Endometrium (tissue), 2 donors: ENCODE results near the gene KRTAP5-3.

Experiments
- FAIRE-seq: peaks from 2 replicates; lab custom pipeline; 2012; peaks lifted over from hg19 to GRCh38; lab: Jason Lieb, UNC
- donor health status: control.
- donor health status: control.

The KRTAP5-3 gene

DNA sequence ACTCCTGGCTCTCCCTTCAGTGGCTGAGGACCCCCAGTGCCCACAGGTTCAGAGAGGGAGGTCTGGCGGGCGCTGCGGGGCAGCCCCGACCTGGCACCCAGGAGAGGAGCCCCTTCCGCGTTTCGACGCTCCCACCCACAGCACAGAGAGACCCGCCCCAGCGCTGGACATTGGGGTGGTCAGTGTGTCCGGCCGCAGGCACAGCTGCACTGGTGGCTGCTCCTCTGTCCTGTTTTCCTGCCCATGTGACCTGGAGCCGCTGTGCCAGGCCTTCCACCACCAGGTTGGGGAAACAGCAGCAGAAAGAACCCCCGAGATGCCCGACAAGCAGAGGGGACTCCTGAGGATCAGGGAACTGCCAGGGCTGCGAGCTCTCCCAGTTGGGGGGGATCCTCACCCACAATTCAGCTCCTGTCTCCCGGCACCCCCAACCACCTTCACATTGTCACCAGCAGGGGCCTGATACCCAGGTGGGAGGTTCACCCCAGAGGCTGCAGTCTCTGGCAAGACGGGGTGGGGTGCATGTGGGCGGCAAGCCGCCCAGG, 35.0 kb upstream of the KRTAP5-3 start:
- no peak for FAIRE-seq

DNA sequence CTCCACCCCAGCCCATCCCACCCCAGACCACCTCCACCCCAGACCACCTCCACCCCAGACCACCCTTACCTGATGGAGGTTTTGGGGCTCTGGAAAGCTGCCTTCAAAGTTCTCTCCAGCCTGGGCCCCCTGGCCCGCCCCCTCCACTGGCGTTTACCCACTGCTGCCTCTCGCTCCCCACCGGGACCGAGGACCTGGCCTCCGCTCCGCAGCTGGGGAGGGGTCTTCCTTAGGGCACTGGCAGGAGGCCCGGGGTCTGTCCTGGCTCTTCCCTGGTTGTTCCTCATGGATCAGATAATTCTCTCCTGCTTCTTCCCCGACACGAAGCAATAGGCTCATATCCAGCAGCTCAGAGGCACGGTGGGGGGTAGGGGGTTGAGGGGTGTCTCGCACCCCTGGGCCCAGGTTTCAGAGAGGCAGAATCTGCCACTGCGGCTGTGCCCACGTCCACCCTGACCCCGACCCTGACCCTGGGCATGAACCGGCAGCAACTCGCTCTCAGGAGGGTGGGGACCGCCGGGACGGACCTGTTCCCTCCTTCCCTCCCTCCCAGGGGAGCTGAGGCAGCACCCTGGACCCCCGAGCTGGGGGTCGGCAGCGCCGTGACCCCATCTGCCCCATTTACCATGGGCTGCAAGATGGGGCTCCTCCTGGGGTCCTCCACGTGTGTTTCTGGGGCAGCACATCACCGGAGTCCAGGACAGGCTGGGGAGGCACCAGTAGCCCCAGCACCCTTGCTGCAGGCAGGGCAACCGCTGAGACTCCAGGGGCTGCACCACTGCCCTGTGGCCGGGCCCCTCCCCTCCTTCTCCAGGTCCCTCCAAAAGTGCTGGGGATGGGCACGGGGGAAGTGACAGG, 34.3 kb upstream of the KRTAP5-3 start:
- no peak for FAIRE-seq

DNA sequence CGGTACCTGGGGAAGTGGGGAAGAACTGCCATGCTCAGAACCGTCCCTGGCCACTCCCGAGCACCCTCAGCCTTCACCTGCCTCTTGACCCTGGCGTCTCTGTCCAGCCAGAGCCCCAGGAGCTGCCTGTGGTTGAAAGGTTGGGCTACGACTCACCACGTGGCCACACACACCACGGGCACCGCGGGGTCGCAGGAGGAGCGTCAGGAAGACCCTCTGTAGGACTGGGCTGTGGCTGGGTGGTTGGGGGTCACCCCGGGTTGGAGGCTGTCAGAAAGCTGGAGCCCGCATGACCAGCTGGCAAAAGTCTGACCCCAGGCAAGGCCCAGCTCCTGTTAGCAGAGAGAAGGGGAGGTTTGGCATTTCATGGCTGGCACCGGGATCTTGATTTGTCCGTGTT, 32.8 kb upstream of the KRTAP5-3 start:
- FAIRE-seq, result no peak

DNA sequence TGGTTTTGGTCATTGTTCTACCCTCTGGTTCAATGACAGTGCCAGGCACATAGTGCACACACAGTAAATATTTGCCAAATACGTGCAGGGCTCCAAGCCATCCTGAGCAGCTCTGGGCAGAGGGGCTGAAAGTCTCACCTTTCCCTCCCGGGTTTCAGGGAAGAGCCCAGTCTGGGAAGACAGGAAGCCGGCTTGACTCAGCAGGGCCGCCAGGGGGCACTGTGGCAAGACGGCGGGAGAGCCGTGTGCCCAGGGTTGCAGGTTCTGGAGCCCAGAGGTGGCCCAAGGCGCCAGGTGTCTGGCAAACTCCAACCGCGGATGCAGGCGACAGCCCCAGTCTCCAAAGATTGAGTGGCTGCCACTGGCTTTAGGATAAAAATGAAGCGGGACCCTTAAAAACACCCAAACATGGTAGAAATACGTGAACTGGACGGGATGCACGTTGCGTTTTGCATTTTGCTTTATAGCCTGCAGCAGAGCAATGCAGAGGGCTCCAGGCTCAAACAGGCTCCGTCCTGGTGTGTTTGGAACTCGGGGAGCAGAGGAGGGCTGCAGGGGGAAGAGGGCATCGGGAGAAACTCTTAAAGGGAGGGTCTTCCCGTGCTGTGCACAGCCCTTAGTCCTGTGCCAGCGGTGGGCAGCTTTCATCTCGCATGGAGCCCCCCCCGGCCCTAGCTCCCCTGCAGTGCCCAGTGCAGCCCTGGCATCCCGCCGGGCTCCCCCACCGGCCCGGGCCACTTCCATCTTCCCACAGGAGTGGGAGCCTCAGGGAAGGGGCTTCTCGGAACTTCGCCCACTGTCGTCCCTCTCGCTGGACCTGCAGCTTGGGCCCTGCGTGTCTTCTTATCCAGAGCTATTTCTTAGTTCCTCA, 32.0 kb upstream of the KRTAP5-3 start:
- no peak for FAIRE-seq

DNA sequence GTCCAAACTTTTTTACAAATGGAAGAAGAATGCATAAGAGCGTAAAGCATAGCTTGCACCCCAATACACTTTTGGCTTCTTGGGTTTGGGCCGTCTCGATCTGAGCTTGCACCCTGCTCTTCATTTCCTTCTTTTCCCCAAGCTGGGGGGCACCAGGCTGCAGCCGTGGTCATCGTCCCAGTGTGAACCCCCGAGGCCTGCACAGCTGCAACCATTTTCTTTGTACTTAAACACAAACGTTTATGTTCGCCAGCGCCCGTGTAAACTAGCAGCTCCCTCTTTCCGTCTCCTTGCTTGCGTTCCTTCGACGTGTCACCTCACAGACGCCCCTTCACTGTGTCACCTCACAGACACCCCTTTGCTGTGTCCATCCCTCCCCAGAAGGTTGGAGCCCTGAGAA, 31.4 kb upstream of the KRTAP5-3 start:
- FAIRE-seq, result no peak

DNA sequence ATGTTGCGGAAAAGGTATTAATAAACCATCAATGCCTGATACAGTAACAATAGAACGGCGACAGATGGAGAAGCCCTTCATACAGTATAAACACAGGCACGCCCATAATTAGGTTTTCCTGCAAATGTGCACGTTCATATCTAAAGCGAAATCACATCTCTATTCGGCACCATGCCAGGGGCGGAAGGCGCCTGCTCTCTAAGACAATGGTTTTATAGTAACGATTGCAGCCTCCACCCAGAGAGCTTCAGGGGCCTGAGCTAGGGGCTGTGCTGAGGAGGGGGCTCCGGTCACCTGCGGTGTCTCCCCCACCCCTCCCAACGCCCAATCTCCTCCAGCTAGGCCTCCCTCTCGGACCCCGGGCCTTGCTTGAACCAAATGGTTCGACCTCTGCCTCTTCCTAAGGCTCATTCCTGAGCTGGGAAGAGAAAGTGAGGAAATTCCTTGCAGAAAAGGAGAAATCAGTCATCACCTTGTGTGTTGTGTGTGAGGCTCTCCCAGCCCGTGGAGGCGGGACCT, 30.9 kb upstream of the KRTAP5-3 start:
- no peak for FAIRE-seq

DNA sequence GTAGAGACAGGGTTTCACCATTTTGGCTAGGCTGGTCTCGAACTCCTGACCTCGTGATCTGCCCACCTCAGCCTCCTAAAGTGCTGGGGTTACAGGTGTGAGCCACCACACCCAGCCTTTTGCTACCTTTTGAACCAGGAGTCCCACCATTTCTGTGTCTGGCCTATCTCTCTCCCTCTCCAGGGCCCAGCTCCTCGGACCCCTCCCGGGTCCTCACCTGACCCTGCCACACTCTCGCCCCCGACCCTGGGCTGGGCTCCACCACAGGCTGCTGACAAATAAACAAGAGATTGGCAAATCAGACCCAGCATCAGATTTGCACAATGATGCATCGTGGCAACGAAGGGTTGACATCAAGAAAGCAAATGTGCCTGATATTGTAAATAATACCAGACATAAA, 30.1 kb upstream of the KRTAP5-3 start:
- no peak for FAIRE-seq

DNA sequence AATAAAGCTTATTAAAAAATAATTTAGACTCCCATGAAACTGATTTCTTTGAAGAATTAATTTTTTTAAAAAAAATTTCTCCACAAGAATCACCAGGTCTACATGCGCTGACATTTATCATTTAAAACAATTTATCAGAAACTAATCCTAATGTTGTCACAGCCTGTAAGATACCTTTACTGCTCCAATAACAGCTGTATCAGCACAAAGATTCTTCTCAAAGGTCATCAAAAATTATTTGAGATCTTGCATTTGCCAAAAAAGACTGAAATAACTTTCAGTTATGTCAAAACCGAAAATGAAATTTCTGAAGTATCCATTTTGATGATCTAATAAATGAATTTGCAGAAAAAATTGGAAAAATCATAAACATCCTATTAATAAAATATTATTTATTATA, 29.4 kb upstream of the KRTAP5-3 start:
- FAIRE-seq, result no peak

DNA sequence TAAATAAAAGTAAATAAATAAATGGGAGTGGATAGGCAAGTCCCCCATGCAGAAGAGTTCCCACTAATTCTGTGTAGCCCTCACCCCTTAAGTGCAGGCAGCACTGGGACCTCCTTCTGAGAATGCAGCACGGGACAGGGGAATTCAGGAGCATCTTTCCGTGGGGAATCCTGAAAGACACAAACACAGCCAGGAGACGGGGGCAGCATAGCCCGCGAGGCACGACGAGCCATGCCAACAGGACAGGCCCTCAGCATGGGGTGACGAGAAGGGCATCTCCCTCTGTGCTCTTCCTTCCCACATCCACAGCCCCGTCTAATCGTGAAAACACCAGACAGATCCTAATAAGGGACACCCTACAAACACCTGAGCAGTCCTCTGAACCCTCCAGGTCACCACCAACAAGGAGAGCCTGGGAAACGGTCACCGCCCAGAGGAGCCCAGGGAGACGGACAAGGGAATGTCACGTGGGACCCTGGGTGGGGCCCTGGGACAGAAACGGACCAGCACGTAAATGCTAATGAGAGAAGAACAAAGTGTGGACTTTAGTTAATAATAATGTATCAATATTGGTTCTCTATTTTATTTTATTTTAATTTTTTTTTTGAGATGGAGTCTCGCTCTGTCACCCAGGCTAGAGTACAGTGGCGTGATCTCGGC, 28.2 kb upstream of the KRTAP5-3 start:
- no peak for FAIRE-seq

DNA sequence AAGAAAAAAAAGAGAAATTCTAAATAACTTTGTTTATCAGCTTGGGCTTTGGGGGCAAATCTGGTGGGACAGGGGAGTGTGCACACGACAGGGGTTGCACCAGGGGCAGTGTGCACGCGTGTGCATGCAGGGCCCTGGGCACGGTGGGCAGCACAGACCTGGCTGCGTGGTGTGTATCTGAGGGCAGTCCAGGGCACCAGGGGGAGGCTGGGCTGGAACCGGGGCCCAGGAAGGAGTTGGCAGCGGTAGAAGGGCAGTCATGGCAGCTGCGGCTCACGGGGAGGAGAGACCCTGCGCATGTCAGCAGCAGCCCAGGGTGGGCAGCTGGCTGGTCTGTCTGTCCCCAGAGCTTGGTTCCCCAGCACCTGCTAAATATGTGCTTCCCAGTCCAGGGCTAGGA, 25.6 kb upstream of the KRTAP5-3 start:
- FAIRE-seq, result no peak

DNA sequence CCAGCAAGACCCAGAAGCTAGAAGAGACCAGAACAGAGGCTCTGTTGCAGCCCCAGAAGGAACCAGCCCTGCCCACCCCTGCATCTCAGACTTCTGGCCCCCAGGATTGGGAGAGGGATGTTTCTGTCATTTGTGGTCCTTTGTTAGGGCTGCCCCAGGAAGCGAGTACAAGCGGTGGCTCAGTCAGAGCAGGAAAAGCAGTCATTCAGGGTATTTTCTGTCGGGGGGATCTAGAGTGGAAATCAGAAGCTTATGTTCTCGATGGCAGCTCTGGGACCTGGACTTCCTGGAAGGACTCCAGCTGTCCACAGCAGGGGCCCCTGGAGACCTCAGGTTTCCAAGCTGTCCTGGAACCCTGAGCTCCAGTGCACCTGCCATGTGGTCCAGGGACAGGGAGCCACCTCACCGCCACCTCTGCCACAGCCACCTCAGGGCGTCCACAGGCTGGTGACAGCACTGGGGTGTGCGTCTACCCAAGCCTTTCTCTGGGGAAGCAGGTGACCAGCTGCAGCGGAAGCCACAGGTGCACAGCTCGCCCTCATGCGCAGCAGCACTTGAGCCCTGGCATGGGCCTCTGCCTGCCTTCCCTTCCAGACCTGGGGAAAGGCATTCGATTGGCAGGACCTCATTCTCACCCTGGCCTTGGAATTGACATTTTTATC, 23.9 kb upstream of the KRTAP5-3 start:
- FAIRE-seq, result no peak

DNA sequence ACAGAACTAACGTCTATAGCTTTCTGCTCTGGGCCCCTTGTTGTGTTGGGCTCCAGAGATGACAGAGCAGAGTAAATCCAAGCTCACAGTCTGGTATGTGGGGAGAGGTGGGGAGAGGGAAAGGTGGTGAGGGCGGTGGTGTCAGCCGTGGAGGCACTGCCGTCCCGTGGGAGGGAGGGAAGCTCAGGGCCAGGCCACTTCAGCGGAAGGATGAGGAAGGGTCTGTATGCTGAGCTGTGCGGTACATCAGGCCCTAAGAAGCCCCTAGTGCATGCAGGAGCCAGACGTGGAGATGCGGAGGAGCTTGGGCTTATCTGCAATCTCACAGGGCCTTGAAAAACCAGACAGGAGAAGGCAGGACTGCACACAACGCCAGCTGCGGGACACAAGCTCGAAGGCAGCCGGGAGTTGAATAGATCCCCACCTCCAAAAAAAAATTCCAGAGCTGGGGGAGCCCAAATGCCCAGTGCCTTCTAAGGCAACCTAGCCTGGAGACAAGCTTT, 22.9 kb upstream of the KRTAP5-3 start:
- FAIRE-seq, result no peak

DNA sequence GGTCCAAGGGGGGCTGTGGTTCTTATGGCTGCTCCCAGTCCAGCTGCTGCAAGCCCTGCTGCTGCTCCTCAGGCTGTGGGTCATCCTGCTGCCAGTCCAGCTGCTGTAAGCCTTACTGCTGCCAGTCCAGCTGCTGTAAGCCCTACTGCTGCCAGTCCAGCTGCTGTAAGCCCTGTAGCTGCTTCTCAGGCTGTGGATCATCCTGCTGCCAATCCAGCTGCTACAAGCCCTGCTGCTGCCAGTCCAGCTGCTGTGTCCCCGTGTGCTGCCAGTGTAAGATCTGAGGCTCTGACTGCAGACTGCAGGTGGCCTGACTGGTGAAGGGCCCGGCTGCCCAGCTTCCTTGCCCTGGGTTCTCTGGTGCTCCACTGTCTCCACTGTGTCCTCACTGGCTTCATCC, 22.0 kb upstream of the KRTAP5-3 start:
- FAIRE-seq, result no peak

DNA sequence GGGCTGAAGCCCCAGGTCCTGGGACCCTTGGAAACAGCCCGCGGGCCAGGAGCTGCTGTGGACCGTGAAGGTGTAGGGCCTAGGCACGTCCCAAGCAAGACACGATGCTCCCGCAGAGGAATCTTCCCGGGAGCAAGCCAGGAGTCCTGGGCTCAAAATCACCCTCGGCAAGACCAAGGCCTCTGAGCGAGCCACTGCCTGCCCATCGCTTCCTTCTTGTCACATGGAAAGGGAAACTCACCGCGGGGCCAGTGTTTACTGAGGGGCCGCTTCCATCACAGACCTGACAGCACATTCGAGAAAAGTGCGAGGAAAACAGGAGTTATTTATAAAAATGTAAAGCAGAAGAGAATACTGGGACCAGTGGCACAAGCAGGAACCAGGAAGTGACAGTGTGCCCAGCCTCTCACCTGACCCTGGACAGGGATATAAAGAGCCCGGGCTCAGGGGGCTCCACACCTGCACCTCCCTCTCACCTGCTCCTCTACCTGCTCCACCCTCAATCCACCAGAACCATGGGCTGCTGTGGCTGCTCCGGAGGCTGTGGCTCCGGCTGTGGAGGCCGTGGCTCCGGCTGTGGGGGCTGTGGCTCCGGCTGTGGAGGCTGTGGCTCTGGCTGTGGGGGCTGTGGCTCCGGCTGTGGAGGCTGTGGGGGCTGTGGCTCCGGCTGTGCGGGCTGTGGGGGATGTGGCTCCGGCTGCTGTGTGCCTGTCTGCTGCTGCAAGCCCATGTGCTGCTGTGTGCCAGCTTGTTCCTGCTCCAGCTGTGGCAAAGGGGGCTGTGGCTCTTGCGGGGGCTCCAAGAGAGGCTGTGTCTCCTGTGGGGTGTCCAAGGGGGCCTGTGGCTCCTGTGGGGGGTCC, 21.3 kb upstream of the KRTAP5-3 start, which contains the start of gene KRTAP5-5:
Gene KRTAP5-5 (plus strand): TSS at position 450 of the 860 bp plus-strand sequence. CDS start 66 bp downstream, at position 516.
- FAIRE-seq, result no peak

DNA sequence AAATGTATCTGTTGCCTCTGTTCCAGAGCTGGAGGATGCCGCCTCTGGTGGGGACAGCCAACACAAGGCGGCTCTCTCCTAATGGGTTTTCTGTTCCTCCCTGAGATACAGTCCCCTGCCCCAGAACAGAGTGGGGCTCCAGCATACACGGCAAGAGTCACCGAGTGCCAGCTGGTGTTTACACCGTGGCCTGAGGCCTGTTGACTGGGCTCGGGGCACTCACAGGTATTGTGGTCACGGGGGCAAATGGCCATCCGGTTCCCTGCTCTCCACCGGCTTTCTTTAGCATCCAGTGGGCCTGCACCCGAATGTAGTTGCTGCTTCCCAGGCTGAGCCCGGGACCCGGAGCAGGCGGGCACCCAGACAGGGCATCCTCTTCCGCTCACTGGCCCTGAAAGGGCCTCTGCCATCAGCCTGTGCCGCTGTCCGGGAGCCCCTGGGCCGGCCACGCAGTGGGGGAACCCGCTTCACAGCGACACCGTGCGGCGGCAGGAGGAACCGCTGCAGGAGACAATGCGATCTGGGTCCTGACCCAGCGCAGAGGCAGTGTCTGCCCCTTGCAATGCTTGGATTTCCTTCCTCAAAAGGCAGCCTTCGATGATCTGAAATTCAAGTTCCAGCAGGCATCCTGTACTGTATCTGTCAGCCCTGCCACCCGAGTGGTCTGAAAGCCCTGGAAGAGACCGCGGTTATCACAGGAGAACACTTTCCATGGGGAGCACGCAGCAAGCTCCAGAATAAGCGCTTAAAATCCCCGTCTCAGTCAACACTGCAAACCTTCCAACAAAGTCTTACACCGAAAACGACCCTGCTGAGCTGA, 20.5 kb upstream of the KRTAP5-3 start:
- FAIRE-seq, result no peak

DNA sequence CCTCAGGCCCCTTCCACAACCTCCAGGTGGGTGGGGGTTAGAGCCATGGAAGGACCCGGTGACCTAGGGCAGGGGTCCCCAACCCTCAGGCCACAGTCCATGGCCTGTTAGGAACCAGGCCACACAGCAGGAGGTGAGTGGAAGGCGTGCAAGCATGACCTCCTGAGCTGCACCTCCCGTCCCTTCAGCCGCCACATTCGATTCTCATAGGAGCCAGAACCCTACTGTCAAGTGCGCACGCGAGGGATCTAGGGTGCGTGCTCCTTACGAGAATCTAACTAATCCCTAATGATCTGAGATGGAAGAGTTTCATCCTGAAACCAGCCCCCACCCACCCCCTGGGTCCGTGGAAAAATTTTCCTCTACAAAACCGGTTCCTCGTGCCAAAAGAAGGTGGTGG, 17.3 kb upstream of the KRTAP5-3 start:
- FAIRE-seq, result no peak

DNA sequence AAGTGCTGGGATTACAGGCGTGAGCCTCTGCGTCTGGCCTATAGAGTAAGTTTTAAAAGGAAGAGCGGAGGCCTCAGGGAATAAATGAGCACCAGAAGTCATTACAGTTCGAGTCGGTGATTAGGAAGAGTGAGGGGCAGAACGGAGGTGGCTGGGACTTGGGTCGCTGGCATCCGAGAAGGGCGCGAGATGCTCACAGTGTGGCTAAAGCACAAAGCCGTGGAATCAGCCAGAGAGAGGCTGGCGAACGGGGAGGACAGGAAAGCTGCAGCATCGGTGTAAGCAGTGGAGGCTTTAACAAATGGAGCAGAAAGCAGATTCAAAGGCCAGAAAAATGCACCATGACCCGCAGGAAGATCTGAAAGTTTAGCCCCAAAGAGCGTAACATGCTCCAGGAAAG, 16.4 kb upstream of the KRTAP5-3 start:
- no peak for FAIRE-seq

DNA sequence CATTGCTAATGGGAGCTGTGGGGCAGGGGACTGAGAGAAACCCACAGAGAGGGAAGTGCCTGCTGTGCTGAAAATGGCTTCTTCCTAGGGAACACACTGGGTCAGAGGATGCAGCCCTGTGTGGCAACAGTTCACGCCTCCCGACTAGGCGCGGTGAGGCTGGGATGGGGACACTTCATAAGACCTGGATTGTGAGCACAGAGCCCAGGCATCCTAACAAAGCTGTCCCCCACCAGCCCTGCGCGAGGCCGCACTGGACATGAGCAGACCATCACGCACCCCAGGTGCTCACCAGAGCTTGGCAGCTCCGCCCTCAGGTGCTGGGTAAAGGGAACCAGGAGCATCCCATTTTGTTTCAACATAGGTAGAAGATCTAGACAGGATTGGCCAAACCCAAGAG, 15.5 kb upstream of the KRTAP5-3 start:
- FAIRE-seq, result no peak

DNA sequence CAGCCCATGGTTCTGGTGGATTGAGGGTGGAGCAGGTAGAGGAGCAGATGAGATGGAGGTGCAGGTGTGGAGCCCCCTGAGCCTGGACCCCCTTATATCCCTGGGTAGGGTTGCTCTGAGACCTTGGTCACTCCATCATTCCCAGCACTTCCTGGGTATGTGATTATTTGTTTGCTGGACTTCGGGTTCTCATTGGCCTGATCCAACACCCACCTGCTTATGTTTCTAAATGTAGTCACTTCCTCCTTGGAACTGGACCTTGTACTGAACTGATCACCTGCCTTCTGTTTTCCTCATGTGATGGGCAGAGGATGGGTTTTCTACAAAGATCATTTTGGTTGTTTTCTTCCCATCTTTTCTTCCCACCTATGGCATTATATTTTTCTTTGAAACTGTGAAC, 13.8 kb upstream of the KRTAP5-3 start, which contains the start of gene KRTAP5-4:
Gene KRTAP5-4 (minus strand): TSS at position 53 of the 400 bp plus-strand sequence. CDS start 45 bp downstream, at position 8.
- no peak for FAIRE-seq
